SK-N-MC (cell line): Measurements from ENCODE around the gene S100A6.

ENCODE experiments used
- EZH2 ChIP-seq: fragments of 200-600 bp; sonication (generic); IDR thresholded peaks from one replicate; pipeline ENCODE4 v1.6.1; 2017; ENCODE audit warnings: antibody characterized with exemption
- FOXP2 ChIP-seq: optimal IDR thresholded peaks from 2 replicates; pipeline ENCODE3; 2011; ENCODE audit warnings: mild to moderate bottlenecking, moderate library complexity; ENCODE audit not compliant: insufficient read depth; ENCODE audit errors: extremely low read length, control extremely low read depth
- POLR2AphosphoS5 ChIP-seq: IDR thresholded peaks from 2 replicates; pipeline ENCODE4 v1.6.1; 2012; ENCODE audit warnings: mild to moderate bottlenecking, low read depth, low read length, borderline replicate concordance

DNA sequence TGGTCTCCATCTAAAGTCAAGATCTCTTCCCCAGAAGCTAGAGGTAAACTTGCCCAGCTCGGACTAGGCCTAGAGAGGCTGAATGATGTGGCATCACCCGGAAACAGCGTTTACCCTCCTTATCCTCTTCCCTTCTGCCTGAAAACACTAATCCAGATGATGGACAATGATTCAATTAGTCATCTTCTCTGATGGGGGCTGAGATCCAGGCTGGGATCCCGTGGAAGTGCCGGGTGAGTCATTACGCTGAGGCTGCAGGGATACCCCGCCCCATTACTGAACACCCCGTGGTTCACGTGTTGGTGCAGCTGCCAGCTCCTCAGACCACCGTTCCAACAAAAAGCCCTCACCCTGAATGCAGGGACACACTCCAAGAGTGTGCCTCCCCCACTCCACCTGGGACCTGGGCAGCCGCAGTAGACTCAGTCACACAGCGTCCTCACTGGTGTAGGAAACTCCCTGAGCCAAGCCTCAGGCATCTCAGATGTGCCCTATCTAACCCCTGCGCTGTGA is 2.0 kb downstream of the S100A6 start:
- TF ChIP-seq EZH2 (no peak), POLR2AphosphoS5 (no peak), FOXP2 (no peak)
